ENCODE measurements around the gene C16orf82.

The C16orf82 gene

DNA sequence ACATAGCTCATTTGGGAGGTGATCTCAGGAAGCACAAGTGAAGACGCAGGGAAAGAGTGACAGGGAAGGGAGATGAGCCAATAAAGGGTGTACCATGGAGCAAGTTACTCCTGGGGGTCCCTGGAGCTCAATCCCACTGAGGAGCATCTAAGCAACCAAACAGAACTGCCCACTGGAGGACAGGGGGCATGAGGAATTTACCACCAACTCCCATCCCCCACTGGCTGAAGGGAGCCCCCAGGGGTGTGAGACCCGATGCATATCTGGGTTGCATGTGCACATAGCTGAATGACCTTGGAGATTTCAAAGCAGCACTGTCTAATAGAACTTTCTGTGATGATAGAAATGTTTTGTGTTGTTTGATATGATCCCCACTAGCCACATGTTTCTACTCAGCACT lies 29.6 kb downstream of the C16orf82 start:
- peak; percentile 30 for DNase-seq

DNA sequence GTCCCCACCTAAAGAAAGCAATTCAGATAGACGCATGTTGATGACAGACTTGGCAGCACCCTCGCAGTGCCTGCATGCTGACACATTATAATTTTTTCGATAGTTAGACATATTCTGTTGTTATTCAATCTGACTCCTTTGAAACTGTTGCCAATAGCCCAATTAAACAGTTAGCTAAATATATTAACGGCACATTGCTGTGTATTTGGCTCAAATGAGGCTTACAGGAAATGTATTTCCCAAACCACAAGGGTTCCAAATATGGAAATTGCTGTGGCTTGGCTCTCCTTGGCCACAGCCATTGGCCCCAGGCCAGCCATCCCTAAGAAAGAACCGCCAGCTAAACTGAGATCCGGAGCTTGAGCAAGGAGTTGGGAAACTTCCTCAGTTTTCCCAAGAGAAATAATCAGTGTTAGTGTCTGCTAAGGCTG lies 31.1 kb downstream of the C16orf82 start:
- peak; percentile 14 for DNase-seq

DNA sequence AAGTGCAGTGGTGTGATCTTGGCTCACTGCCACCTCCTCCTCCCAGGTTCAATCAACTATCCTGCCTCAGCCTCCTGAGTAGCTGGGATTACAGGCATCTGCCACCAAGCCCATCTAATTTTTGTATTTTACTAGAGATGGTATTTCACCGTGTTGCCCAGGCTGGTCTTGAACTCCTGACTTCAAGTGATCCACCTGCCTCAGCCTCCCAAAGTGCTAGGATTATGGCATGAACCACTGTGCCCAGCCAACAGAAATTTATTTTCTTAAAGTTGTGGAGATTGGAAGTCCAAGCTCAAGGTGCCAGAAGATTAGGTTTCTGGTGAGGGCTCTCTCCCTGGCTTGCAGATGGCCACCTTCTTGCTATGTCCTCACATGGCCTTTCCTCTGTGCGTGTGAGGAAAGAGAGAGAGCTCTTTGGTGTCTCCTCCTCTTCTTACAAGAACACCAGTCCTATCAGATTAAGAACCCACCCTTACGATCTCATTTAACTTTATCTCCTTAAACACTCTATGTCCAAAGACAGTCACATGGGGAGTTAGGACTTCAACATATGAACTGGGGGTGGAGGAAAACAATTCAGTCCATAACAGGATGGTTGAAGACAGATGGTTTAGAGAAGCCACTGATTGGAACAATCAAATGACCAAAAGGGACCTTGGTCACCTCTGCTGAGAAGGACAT lies 31.8 kb downstream of the C16orf82 start:
- DNase-seq = peak; percentile 9

DNA sequence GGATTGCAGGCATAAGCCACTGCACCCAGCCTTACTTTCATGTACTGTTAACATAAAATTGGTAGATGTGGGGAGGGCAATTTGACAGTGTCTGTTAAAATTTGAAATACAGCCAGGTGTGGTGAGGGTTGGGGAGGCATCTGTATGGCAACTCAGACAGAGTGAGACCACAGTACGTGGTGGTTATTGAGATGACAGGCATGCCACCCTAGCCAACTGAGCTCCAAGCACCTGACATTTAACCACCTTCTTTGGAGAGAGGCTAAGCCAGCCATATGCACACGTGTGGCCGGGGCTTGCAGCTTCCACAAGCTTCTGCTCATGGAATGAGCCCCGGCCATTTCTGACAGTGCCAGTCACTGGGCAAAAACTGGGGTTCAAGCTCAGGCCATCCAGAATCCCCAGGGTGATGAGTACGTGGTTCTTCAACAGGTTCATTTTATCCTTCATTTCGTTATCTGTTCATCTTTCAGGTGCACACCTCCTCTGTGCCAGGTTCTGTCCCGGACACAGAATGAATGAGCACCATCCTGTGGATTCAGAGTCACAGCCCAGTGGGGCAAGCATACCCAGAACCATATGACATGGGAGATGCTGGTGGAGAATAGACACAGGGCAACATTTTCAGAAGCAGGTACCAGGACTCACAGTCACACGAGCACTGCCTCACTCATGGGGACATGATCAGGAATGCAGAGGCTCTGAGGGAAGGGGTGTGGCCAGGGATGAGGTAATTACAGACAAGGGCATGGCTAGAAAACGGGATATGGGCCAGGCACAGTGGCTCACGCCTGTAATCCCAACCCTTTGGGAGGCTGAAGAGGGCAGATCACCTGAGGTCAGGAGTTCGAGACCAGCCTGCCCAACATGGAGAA lies 36.2 kb downstream of the C16orf82 start:
- peak; percentile 17 for DNase-seq

DNA sequence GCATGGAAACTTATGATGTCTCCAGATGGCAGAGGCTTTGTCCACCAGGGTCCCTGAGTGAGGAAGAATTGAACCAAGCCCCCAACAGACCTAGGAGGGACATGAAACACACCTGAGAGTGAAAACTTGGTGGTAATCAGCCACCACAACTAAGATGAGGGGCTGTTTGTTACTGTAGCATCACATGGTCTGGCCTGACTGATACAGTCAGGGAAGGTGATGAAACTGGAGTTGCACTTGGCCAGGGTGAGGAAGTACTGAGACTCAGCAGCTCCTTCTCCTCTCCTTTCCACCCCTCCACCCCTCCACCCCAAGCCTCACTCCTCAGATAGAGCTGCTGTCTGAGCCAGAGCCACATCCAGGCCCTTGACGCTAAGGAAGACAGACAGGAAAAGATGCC lies 37.2 kb downstream of the C16orf82 start:
- peak; percentile 14 for DNase-seq

DNA sequence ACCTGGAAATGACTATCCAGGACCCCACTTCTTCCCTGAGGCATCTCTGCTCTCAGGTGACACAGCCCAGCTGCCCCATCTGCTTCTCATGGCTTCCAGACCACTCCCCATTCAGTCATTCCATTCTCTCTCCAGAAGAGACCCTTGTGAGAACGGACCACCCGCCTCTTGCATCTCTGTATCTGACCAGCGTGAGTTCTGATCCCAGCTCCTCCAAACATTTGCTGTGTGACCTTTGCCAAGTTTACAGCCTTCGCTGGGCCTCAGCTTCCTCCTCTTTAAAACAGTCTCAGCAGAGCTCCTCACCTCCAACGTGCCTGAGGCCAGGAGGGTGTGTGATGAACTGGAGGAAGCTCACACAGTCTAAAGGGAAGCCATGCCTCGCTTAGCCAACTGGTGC lies 39.6 kb downstream of the C16orf82 start:
- DNase-seq = peak; percentile 48

DNA sequence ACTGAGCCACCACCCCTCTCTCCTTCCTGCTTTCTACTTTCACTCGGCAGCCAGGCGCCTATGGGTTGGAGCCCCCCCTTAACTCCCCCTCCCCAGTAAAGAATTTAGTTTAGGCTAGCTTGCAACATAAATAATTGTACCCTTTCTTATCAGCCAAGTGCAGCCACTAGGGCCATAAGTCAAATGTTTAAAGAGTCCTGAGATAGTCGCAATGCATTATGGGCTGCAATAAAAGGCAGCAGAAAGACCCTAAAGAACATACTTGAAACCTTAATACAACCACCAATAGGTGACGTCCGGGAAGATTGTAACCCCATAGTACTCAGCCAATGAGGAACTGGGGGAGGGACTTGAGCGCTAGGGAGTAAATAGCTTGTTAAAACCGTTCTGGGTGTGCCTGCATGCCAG lies 40.5 kb downstream of the C16orf82 start:
- DNase-seq = peak; percentile 1

DNA sequence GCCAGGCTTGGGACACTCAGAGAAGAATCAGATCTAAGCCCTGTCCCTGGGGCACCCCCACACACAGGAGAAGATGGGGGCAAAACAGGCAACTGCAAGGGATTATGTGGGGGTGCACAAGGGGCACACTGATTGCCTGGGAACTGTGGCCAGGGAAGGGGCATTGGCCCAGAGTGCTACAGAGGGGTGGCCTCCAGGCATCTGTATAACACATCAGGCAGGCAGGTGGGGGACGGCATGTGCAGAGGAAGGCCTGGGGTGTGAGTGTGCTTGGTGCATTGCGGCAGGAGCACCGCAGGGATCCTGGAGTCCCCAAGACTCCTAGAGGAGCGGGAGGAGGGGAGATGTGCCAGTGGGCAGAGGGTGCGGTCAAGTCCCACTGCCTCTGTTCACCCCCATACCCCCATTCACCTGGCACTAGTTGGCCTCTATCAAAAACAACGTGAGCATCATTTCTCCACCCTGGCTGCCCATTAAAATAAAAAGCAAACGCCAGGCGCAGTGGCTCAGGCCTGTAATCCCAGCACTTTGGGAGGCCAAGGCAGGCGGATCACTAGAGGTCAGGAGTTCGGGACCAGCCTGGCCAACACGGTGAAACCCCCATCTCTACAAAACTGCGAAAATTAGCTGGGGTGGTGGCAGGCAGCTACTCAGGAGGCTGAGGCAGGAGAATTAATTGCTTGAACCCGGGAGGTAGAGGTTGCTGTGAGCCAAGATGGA lies 41.5 kb downstream of the C16orf82 start:
- peak; percentile 39 for DNase-seq

DNA sequence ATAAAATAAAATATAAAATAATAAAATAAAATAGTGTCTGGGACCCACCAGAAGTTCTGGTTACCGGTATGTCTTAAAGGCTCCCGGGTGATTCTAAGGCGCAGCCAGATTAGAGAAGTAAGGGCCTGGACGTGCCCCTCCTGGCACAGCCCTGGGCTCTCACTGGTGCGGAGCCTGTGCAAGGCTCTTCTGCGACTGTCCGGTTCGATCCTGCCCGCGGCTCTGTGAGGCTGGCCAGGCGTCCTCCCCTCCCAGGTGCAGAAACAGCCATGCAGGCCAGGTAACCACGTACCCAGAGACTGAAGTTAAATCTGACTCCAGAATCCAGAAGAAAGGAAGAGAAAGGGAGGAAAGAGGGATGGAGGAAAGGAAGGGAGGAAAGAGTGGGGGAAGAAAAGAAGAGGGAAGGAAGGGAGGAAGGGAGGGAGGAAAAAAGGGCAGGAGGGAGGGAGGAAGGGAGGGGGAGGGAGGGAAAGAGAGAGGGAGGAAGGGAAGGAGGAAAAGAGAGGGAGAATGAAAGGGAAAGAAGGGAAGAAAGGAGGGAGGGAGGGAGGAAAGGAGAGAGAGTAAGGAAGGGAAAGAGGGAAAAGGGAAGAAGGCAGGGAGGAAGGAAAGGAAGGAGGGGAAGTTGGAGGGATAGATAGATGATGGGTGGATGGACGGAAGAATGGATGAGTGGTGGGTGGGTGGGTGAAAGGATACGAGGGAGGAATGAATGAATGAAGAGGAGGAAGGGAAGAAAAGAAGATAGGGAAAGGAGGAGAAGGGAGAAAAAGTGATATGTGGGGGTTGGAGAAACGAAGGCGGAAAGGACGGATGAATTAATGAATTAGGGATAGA lies 42.3 kb downstream of the C16orf82 start:
- DNase-seq = peak; percentile 19

DNA sequence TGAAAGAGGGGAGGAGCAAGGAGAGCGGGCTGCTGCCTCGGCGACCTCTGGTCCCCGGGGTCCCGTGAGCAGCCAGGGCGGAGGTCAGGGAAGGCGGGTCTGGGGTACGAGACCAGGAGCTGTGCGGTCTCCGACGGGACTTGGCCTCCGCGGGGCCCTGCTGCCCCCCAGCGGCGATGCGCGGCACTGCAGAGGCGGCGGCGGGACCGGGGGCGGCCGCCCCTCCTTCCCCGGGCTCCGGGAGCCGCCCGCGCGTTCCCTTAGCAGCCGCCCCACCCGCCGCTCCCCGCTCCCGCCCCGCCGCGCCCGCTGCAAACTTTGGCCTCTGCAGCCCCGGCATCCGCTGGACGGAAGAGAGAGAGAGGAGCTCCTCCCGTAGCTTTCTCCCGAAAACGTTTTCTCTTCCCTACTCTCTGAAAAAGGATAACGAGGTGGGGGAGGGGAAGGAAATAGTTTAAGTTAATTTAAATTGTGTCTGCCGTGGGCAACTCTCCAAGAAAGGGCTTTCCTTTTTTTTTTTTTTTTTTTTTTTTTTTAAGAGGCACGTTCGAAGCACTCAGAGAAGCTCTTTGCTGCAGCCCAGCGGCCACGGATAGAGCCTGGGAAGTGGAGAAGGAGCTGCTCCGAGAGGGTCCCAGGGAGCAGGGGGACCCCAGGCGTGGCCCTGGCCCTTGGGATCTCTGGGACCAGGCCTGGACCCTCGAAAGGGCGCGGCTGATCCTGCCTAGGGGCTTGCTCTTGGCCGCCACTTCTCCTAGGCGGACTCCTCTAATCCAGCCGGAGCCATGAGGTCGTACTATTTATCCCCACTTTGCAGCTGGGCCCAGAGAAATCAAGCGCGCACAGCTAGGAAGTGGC lies 43.2 kb downstream of the C16orf82 start:
- peak; percentile 92 for DNase-seq

DNA sequence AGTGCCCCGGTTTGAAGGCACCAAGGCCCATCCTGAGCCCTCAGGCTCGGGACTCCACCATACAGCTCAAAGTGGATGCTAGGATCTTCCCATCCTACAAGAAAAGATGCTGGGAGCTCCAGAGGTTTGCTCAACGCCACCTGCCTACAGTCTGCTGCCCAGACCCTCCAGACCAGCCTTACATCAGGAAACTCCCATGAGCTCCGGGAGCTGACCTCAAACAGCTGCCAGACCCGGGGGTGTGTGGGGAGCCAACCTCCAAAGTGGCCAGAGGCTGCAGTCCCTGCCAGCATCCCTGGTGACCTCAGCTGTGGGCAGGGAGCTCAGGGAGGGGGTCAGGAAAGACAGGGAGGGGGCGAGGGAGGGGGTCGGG lies 43.8 kb downstream of the C16orf82 start:
- DNase-seq = peak; percentile 54

DNA sequence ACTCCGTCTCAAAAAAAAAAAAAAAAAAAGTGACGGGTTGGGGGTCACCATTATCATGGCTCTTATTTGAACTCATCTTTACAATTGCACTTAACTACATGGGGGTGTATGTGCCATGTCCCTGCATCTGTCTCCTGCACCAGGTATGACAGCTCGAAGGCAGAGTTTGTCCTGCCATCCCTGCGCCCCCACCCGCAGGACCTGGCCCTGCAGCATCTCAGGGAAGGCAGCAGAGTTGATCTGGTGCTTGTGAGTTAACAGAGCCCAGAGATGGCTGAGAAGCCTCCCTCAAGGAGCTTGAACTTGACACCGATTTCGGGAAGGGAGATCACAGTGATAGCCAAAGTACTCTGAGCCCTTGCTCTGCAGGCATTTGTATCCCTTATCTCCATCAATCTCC lies 44.8 kb downstream of the C16orf82 start:
- DNase-seq = peak; percentile 61

DNA sequence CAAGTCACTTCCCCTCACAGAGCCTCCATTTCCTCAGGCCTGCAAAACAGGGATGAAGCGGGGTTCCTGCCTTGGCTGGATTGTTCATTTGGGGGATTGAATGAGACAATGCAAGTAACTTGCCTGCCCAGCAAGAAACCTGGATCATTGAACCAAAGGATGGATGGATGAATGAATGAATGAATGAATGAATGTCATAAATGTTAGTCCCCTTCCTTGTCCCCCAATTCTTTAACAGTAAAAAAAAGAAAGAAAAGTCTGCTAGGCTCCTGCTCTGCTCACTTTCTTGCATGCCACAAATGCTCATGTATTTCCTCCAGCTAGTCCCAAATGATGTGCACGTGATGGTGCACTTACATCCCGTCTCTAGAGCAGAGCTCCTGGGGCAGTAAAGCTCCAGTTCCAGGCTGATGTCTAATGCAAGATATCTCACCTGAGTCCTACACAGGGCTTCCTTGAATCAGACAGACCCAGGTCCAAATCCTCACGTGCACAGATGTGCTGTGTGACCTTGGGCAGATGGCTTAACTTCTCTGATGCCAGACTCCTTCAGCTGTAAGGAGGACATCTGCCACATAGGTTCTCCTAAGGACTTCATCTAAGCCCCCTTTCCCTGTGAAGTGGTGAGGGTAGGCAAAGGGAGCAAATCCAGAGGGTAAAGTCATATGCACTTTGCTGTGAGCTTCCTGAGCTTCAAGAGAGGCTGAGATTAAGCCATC lies 45.5 kb downstream of the C16orf82 start:
- DNase-seq = peak; percentile 48

DNA sequence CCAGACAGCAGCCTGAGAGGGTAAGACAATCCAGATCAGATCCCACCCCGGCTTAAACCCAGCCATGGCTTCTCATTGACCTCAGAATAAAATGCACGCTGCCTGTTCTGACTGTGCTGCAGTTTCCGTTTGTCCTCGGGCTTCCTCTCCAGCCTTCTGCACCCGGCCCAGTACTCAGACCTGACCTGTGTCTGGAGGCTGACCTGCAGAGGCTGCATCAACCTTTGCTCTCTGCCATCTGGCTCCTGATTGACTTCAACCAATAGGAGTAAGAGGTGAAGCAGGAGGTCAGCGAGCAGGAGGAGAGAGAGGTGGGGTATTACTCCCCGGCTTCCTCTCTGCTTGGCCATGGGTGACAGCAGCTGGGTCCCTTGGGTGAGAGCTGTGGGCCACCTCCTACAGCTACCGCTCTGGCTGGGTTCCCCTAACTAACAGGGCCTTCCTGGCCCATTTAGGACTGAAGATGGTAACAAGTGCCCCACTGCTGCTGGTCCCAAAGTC lies 46.7 kb downstream of the C16orf82 start:
- peak; percentile 34 for DNase-seq

DNA sequence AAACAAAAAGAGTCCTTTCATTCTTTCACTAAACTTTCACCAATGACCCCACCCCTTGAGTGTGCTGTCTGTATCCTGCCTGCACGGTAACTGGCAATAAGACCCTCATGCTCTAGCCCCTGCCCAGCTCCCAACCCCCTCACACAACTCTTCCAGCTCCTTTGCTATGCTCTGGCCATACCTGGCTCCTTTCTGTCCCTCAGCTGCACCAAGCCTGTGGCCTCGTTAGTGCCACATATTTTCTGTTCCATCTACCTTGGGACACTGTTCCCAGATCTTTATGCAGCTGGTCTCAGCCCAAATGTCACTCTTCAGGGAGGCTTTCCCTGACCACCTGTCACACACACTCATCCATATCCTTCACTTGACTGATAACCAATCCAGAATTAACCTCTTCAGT lies 47.3 kb downstream of the C16orf82 start:
- peak; percentile 36 for DNase-seq

DNA sequence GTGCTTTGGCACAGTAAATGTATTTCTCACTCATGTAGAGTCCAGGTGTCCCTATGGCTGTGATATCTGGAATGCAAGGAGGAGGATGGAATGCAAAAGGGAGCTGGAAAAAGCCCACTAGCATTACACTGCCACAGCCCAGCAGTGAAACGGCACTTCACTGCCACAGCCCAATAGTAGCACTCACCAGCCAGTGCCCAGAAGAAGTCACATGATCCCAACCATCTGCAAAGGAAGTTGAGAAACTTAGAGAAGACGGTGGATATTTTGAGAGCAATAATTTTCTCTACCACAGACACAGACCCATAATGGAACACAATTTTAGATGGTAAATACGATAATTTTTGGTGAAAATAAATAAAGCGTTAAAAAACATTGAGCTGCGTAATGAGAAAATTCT lies 51.8 kb downstream of the C16orf82 start:
- peak; percentile 19 for DNase-seq
